B cell (primary cell): ENCODE data around the gene MAPT. TPM values are rescaled to one million over a fixed set of nuclear protein-coding genes. Genes with fewer than 3 reads are reported as not detected.

Experiments used
- ATAC-seq: fragments of 200-7000 bp; cut with Tn5 transposase; one replicate; pipeline ENCODE4 v1.10.0; 2021; ENCODE audit warnings: low read depth, mild to moderate bottlenecking, moderate number of reproducible peaks, moderate library complexity
- CTCF ChIA-PET: fragments of 350-600 bp; sonication (Branson Sonifier 250); formaldehyde crosslinking; loops from one replicate; lab custom pipeline; 2021; ENCODE audit warnings: antibody characterized with exemption, inconsistent platforms; lab: Charles Lee
- POLR2A ChIA-PET: fragments of 350-600 bp; sonication (Branson Sonifier 250); formaldehyde crosslinking; loops from one replicate; lab custom pipeline; 2021; ENCODE audit warnings: antibody characterized with exemption; lab: Charles Lee
- DNase-seq: peaks from one replicate; pipeline ENCODE4 v3.0.0; 2013
- H2AFZ ChIP-seq: 2 replicates; pipeline ENCODE4 v1.6.1; 2012; ENCODE audit warnings: mild to moderate bottlenecking, low read depth, low read length; ENCODE audit not compliant: insufficient read depth, poor library complexity, severe bottlenecking
- H3K27ac ChIP-seq, 2 donors: 1 replicate in 1 of 2; 2 replicates in 1 of 2; pipeline ENCODE4 v1.5.1; 2012 to 2013; ENCODE audit warnings: low read length in 2 of 2, mild to moderate bottlenecking in 2 of 2, moderate library complexity in 1 of 2
- H3K27me3 ChIP-seq, 4 experiments: fragments of 200-600 bp in 1 of 4; sonication (generic) in 1 of 4; replicated peaks in 1 of 4; 1 replicate in 2 of 4; 2 replicates in 2 of 4; pipeline versions ENCODE4 v1.6.1 to v1.7.0; 2013 to 2016; ENCODE audit warnings: low read length in 3 of 4, mild to moderate bottlenecking in 2 of 4, mixed read lengths in 1 of 4, moderate library complexity in 1 of 4; ENCODE audit not compliant: insufficient read depth in 4 of 4, control insufficient read depth in 3 of 4; ENCODE audit errors: control extremely low read depth in 1 of 4
- H3K36me3 ChIP-seq, 2 experiments: replicated peaks in 1 of 2; 1 replicate in 1 of 2; 2 replicates in 1 of 2; pipeline versions ENCODE4 v1.6.1 to v1.7.1; 2013; ENCODE audit warnings: low read length in 1 of 2; ENCODE audit not compliant: insufficient read depth in 2 of 2, control insufficient read depth in 1 of 2; ENCODE audit errors: control extremely low read depth in 1 of 2, extremely low read depth in 1 of 2
- H3K4me1 ChIP-seq, 2 donors: fragments of 200-600 bp in 1 of 2; sonication (generic) in 1 of 2; 1 replicate in 1 of 2; 2 replicates in 1 of 2; pipeline versions ENCODE4 v1.5.1 to v1.6.1; 2013 to 2017; ENCODE audit warnings: low read length in 2 of 2; ENCODE audit not compliant: control insufficient read depth in 2 of 2, insufficient read depth in 2 of 2
- H3K4me2 ChIP-seq: replicated peaks from 2 replicates; pipeline ENCODE3; 2012; ENCODE audit warnings: mild to moderate bottlenecking, low read depth, low read length; ENCODE audit not compliant: poor library complexity, severe bottlenecking
- H3K4me3 ChIP-seq, 5 experiments: fragments of 200-600 bp in 1 of 5; sonication (generic) in 1 of 5; 1 replicate in 3 of 5; 2 replicates in 2 of 5; pipeline versions ENCODE4 v1.5.1 to v1.7.0; 2011 to 2016; ENCODE audit warnings: low read length in 4 of 5, mild to moderate bottlenecking in 4 of 5, low read depth in 2 of 5, control low read depth in 1 of 5, moderate library complexity in 1 of 5; ENCODE audit not compliant: insufficient read depth in 1 of 5; ENCODE audit errors: control extremely low read depth in 1 of 5, extremely low read depth in 1 of 5
- H3K79me2 ChIP-seq: fragments of 200-600 bp; sonication (generic); one replicate; pipeline ENCODE4 v1.6.0; 2016; ENCODE audit warnings: low read length; ENCODE audit not compliant: control insufficient read depth, insufficient read depth
- H3K9ac ChIP-seq: fragments of 200-600 bp; sonication (generic); 2 replicates; pipeline ENCODE4 v1.6.1; 2017; ENCODE audit warnings: mild to moderate bottlenecking, low read length, moderate library complexity
- H3K9me3 ChIP-seq, 3 donors: one replicate each; pipeline versions ENCODE4 v1.6.1 to v1.7.1; 2013; ENCODE audit warnings: low read length in 2 of 3; ENCODE audit not compliant: control insufficient read depth in 2 of 3, insufficient read depth in 1 of 3; ENCODE audit errors: control extremely low read depth in 1 of 3
- H4K20me1 ChIP-seq: 2 replicates; pipeline ENCODE4 v1.6.0; 2012; ENCODE audit warnings: mild to moderate bottlenecking, low read length; ENCODE audit not compliant: insufficient read depth, control insufficient read depth, poor library complexity, severe bottlenecking
- H3K27ac Mint-ChIP-seq: one replicate; pipeline ENCODE4 v1.8.0; 2021; ENCODE audit warnings: mixed read lengths
- H3K27me3 Mint-ChIP-seq: one replicate; pipeline ENCODE4 v1.8.0; 2021; ENCODE audit warnings: mixed read lengths
- H3K4me1 Mint-ChIP-seq: one replicate; pipeline ENCODE4 v1.8.0; 2021; ENCODE audit warnings: mixed read lengths
- H3K4me3 Mint-ChIP-seq: one replicate; pipeline ENCODE4 v1.8.0; 2021; ENCODE audit warnings: mixed read lengths
- H3K9me3 Mint-ChIP-seq: one replicate; pipeline ENCODE4 v1.8.0; 2022; ENCODE audit warnings: mixed read lengths; ENCODE audit not compliant: insufficient read depth
- EZH2 ChIP-seq: IDR thresholded peaks from 2 replicates; pipeline ENCODE4 v1.6.1; 2012; ENCODE audit warnings: borderline replicate concordance, low read depth, mild to moderate bottlenecking, moderate library complexity, low read length; ENCODE audit not compliant: insufficient read depth, poor library complexity, severe bottlenecking
- WGBS: methylation state at CpG from one replicate; pipeline ENCODE4 v1.1.5; 2013; ENCODE audit warnings: missing lambda C conversion rate; ENCODE audit not compliant: insufficient coverage; 5-methylcytosine and 5-hydroxymethylcytosine counted together
- intact Hi-C: fragments of 100-400 bp; cut with micrococcal nuclease; formaldehyde crosslinking; loops from one replicate; pipeline ENCODE4 v1.10.0; 2022
- polyA plus RNA-seq: library from polyadenylated mRNA; depleted of rRNA; stranded (reverse); fragments of >200 nt; gene quantifications from 2 replicates; pipeline ENCODE4 v1.2.3, GENCODE V29; 2012
- total RNA-seq, 2 donors: library from RNA; stranded (reverse); fragments of 120-200 nt in 1 of 2; gene quantifications; 1 replicate in 1 of 2; 2 replicates in 1 of 2; pipeline versions ENCODE4 v1.2.3 to v1.2.4, GENCODE V29; 2013 to 2022
- TF ChIP-seq, protein P1 (sequence below): fragments of 200-600 bp; IDR thresholded peaks from one replicate; pipeline ENCODE4 v1.8.0; 2022; ENCODE audit warnings: antibody characterized with exemption, mild to moderate bottlenecking

Gene MAPT
- total and polyA plus RNA-seq, 2 donors (not counting 1 experiment from before 2014, with no cell fraction given): 0.13 to 0.20 TPM

GRCh38 chr17:45965812-45966211 lies 71.5 kb downstream of the MAPT start:
- H3K4me3 Mint-ChIP-seq: no peak overlapping the region
- no peak overlapping the region for H3K27ac Mint-ChIP-seq
- intact Hi-C loops: no loop called here
- H3K9me3 ChIP-seq: no peaks in the 10 kb centered on the region
- H3K27me3 ChIP-seq: peaks cover 0 to 10% (median 2%) of the 10 kb centered on the region in 4 experiments
- DNase-seq: no peak
- H3K27me3 Mint-ChIP-seq: peaks cover 31% of the 10 kb centered on the region
- POLR2A ChIA-PET: no interaction called here
- CTCF ChIA-PET: no interaction called here
- TF ChIP-seq, protein P1, sequence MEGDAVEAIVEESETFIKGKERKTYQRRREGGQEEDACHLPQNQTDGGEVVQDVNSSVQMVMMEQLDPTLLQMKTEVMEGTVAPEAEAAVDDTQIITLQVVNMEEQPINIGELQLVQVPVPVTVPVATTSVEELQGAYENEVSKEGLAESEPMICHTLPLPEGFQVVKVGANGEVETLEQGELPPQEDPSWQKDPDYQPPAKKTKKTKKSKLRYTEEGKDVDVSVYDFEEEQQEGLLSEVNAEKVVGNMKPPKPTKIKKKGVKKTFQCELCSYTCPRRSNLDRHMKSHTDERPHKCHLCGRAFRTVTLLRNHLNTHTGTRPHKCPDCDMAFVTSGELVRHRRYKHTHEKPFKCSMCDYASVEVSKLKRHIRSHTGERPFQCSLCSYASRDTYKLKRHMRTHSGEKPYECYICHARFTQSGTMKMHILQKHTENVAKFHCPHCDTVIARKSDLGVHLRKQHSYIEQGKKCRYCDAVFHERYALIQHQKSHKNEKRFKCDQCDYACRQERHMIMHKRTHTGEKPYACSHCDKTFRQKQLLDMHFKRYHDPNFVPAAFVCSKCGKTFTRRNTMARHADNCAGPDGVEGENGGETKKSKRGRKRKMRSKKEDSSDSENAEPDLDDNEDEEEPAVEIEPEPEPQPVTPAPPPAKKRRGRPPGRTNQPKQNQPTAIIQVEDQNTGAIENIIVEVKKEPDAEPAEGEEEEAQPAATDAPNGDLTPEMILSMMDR: no peak
- TF ChIP-seq EZH2: no peak
- ATAC-seq: no peak
- H3K79me2 ChIP-seq: no peaks in the 10 kb centered on the region
- 76% methylated on average over 4 of the region's 4 CpGs for WGBS
- no peaks in the 10 kb centered on the region for H3K9me3 Mint-ChIP-seq
- H3K4me2 ChIP-seq: no peak overlapping the region
- H2AFZ ChIP-seq: no peak overlapping the region
- no peaks in the 10 kb centered on the region for H3K4me1 Mint-ChIP-seq
- H3K27ac ChIP-seq: no peak overlapping the region
- no peaks in the 10 kb centered on the region for H3K4me1 ChIP-seq
- H3K9ac ChIP-seq: no peak overlapping the region
- H3K4me3 ChIP-seq: no peak overlapping the region
- no peaks in the 10 kb centered on the region for H4K20me1 ChIP-seq
- no peaks in the 10 kb centered on the region for H3K36me3 ChIP-seq

DNA sequence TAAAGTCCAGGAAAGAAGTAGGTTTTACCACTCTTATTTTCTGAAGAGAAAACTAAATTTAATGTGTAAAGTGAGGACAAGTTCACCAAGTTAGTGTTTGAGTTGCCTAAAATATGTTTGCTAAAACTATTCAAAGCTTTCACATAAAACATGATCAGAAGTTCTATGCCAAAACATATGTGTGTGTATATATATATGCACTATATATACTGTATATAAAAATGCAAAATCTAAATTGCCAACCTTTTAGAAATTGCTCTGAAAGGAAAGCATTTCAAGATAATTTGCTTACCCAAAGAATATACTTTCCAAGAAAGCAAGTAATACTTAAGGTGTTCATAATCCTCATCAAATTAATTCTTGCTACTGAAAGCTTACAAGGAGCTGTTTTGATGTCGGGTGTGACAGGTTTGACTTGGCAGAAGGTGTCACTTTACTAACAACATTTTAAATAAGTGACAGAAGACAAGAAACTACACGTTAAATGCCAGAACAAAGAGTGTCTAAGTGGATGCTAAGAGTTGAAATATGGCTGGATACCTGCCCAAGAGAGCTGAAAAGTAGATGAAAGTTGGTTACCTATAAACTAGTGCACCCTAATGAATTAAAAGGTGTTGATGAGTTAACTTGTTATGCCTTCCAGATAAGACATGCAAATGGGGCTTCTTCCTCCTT lies 72.4 kb downstream of the MAPT start:
- intact Hi-C loops: no loop called here
- Histone ChIP-seq H3K27me3 (peaks cover 0 to 10% (median 2%) of the 10 kb centered on the region in 4 experiments), H3K27ac (no peak overlapping the region), H2AFZ (no peak overlapping the region), H3K79me2 (no peaks in the 10 kb centered on the region), H3K9ac (no peak overlapping the region), H3K4me2 (no peak overlapping the region), H4K20me1 (no peaks in the 10 kb centered on the region), H3K9me3 (peaks cover 0 to 2% (median 0%) of the 10 kb centered on the region in 3 donors), H3K4me3 (no peak overlapping the region), H3K36me3 (no peaks in the 10 kb centered on the region), H3K4me1 (no peaks in the 10 kb centered on the region)
- TF ChIP-seq, protein P1: no peak
- no peak for TF ChIP-seq EZH2
- H3K27me3 Mint-ChIP-seq: peaks cover 33% of the 10 kb centered on the region
- WGBS: no CpG with 5 or more reads among the region's 2 CpGs
- no peak for ATAC-seq
- no peaks in the 10 kb centered on the region for H3K4me1 Mint-ChIP-seq
- DNase-seq: no peak
- H3K4me3 Mint-ChIP-seq: no peak overlapping the region
- POLR2A ChIA-PET: no interaction called here
- CTCF ChIA-PET: interaction anchor here (1.0 kb wide), 1 partner anchor 226 kb away, joined by 4 read pairs; the partner anchor contains the start of gene KANSL1
- no peak overlapping the region for H3K27ac Mint-ChIP-seq
- no peaks in the 10 kb centered on the region for H3K9me3 Mint-ChIP-seq
